ENCODE measurements around the gene PDE4D. TPM values are rescaled to one million over a fixed set of nuclear protein-coding genes. Genes with fewer than 3 reads are reported as not detected.
"Not testable (repeated sequence)": the region's sequence is repeated elsewhere in the genome, so short reads cannot be mapped to it uniquely, and the experiment has no call there.

The PDE4D gene
- total RNA-seq, 1 experiment from 2014 or later, result 3.6 TPM

GRCh38 chr5:59000211-59000610, 893.3 kb downstream of the PDE4D start:
- Histone ChIP-seq H2AFZ (ENCODE audit: low read length) (no peak overlapping the region), H3K4me2 (ENCODE audit: low read length) (no peak overlapping the region), H3K36me3 (ENCODE audit: low read depth, low read length) (no peaks in the 10 kb centered on the region), H3K4me3 (ENCODE audit: low read length) (no peak overlapping the region), H3K4me1 (ENCODE audit: insufficient read depth, low read length) (no peaks in the 10 kb centered on the region), H4K20me1 (ENCODE audit: low read length) (no peaks in the 10 kb centered on the region), H3K9me2 (replicated peaks; ENCODE audit: low read length) (no peaks in the 10 kb centered on the region), H3F3A (ENCODE audit: low read length, unreplicated experiment) (no peaks in the 10 kb centered on the region), H3K79me2 (ENCODE audit: low read length) (no peaks in the 10 kb centered on the region), H3K27ac (ENCODE audit: low read length) (no peak overlapping the region), H3K27me3 (ENCODE audit: low read length) (no peaks in the 10 kb centered on the region), H3K9me3 (ENCODE audit: low read length) (no peaks in the 10 kb centered on the region), H3K9ac (ENCODE audit: low read length) (no peak overlapping the region)
- intact Hi-C loops (cut with micrococcal nuclease), result no loop called here
- CTCF ChIA-PET, result no interaction called here
- POLR2A ChIA-PET (ENCODE audit: unreplicated experiment), result no interaction called here
- no peak for TF ChIP-seq EZH2phosphoT487 (IDR thresholded peaks at IDR 0.05; ENCODE audit: borderline replicate concordance, low read length)
- no peak for TF ChIP-seq EZH2 (IDR thresholded peaks at IDR 0.05; ENCODE audit: low read length, unreplicated experiment)
- TF ChIP-seq CTCF (conservative IDR thresholded peaks at IDR 0.05; ENCODE audit: low read depth, low read length), result no peak
- no peak for DNase-seq
- ATAC-seq, result no peak
- no TSS peak for BruUV-seq (replicated peaks)

DNA sequence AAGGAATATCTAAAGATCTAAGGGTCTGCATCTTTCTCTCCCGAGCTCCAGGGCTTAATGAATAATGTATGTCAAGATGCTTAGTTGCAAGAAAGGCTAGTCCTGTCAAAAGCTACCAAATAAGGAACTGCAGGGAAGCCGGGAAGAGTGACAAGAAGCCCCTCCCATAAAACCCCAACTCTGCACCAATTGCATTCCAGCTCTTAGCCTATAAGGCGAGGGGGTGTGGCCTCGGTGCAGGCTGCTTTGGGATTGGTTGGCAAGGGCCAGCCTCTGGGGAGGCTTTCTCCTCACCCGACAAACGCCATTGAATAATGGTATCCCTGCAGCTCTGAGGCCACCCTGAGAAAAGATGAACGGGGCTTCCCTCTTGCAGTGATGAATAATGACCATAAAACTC, 893.7 kb downstream of the PDE4D start:
- no peaks in the 10 kb centered on the region for H3K79me2 ChIP-seq (ENCODE audit: low read length)
- DNase-seq (no peak), ATAC-seq (no peak)
- H3K4me1 ChIP-seq (ENCODE audit: insufficient read depth, low read length), result no peaks in the 10 kb centered on the region
- H3K4me2 ChIP-seq (ENCODE audit: low read length), result no peak overlapping the region
- POLR2A ChIA-PET (ENCODE audit: unreplicated experiment), result no interaction called here
- H3K9ac ChIP-seq (ENCODE audit: low read length), result no peak overlapping the region
- H3K9me2 ChIP-seq (replicated peaks; ENCODE audit: low read length), result no peaks in the 10 kb centered on the region
- H3K36me3 ChIP-seq (ENCODE audit: low read depth, low read length), result no peaks in the 10 kb centered on the region
- no peak overlapping the region for H2AFZ ChIP-seq (ENCODE audit: low read length)
- no peaks in the 10 kb centered on the region for H3K9me3 ChIP-seq (ENCODE audit: low read length)
- no TSS peak for BruUV-seq (replicated peaks)
- H3K27ac ChIP-seq (ENCODE audit: low read length), result no peak overlapping the region
- no peaks in the 10 kb centered on the region for H3F3A ChIP-seq (ENCODE audit: low read length, unreplicated experiment)
- H4K20me1 ChIP-seq (ENCODE audit: low read length), result no peaks in the 10 kb centered on the region
- H3K4me3 ChIP-seq (ENCODE audit: low read length), result no peak overlapping the region
- no peak for TF ChIP-seq EZH2phosphoT487 (IDR thresholded peaks at IDR 0.05; ENCODE audit: borderline replicate concordance, low read length)
- TF ChIP-seq CTCF (conservative IDR thresholded peaks at IDR 0.05; ENCODE audit: low read depth, low read length), result no peak
- no peak for TF ChIP-seq EZH2 (IDR thresholded peaks at IDR 0.05; ENCODE audit: low read length, unreplicated experiment)
- CTCF ChIA-PET, result no interaction called here
- H3K27me3 ChIP-seq (ENCODE audit: low read length), result no peaks in the 10 kb centered on the region
- intact Hi-C loops (cut with micrococcal nuclease), result no loop called here

DNA sequence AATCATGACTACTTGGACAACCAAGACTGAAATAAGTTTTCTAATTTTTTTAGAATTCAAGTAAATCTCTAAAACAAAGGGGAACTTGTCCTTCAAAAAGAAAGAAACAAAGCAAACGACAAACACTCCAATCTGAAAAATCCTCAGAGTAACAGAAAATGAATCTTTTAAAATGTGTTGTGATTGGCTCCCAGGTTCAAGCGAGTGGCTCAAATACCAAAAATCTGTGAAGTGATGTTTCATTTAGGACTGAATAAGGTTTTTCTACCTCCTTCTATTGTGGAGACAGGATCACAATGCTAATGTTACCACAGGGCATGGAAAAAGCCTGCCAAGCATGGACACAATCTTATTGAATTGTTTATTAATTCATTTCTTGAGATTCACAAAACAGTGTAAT, 895.0 kb downstream of the PDE4D start:
- no peak overlapping the region for H3K27ac ChIP-seq (ENCODE audit: low read length)
- no TSS peak for BruUV-seq (replicated peaks)
- H4K20me1 ChIP-seq (ENCODE audit: low read length), result no peaks in the 10 kb centered on the region
- no peaks in the 10 kb centered on the region for H3K79me2 ChIP-seq (ENCODE audit: low read length)
- intact Hi-C loops (cut with micrococcal nuclease), result no loop called here
- POLR2A ChIA-PET (ENCODE audit: unreplicated experiment), result no interaction called here
- no peaks in the 10 kb centered on the region for H3K9me2 ChIP-seq (replicated peaks; ENCODE audit: low read length)
- no peak for TF ChIP-seq EZH2phosphoT487 (IDR thresholded peaks at IDR 0.05; ENCODE audit: borderline replicate concordance, low read length)
- TF ChIP-seq EZH2 (IDR thresholded peaks at IDR 0.05; ENCODE audit: low read length, unreplicated experiment), result no peak
- no peak for TF ChIP-seq CTCF (conservative IDR thresholded peaks at IDR 0.05; ENCODE audit: low read depth, low read length)
- H3K9ac ChIP-seq (ENCODE audit: low read length), result no peak overlapping the region
- H3K27me3 ChIP-seq (ENCODE audit: low read length), result no peaks in the 10 kb centered on the region
- no peaks in the 10 kb centered on the region for H3K4me1 ChIP-seq (ENCODE audit: insufficient read depth, low read length)
- CTCF ChIA-PET, result interaction anchor here (0.6 kb wide), 1 partner anchor 178 kb away, joined by 5 read pairs; no protein-coding TSS in a partner anchor
- DNase-seq (no peak), ATAC-seq (no peak)
- H2AFZ ChIP-seq (ENCODE audit: low read length), result no peak overlapping the region
- H3K4me2 ChIP-seq (ENCODE audit: low read length), result no peak overlapping the region
- no peaks in the 10 kb centered on the region for H3K36me3 ChIP-seq (ENCODE audit: low read depth, low read length)
- no peak overlapping the region for H3K4me3 ChIP-seq (ENCODE audit: low read length)
- no peaks in the 10 kb centered on the region for H3K9me3 ChIP-seq (ENCODE audit: low read length)
- H3F3A ChIP-seq (ENCODE audit: low read length, unreplicated experiment), result no peaks in the 10 kb centered on the region

- DNase-seq; intact Hi-C loops (cut with micrococcal nuclease); ATAC-seq; H3K9me3 ChIP-seq (ENCODE audit: low read length); H3K4me2 ChIP-seq (ENCODE audit: low read length); H3K36me3 ChIP-seq (ENCODE audit: low read depth, low read length); POLR2A ChIA-PET (ENCODE audit: unreplicated experiment); H4K20me1 ChIP-seq (ENCODE audit: low read length); H3K4me3 ChIP-seq (ENCODE audit: low read length); CTCF ChIA-PET; H3F3A ChIP-seq (ENCODE audit: low read length, unreplicated experiment); H3K27me3 ChIP-seq (ENCODE audit: low read length); H3K27ac ChIP-seq (ENCODE audit: low read length); H3K4me1 ChIP-seq (ENCODE audit: insufficient read depth, low read length); BruUV-seq (replicated peaks); H3K9me2 ChIP-seq (replicated peaks; ENCODE audit: low read length); H3K79me2 ChIP-seq (ENCODE audit: low read length); H2AFZ ChIP-seq (ENCODE audit: low read length); H3K9ac ChIP-seq (ENCODE audit: low read length): not testable (repeated sequence)
Observed at GRCh38 chr5:58995779-58996178, 897.7 kb downstream of the PDE4D start.
